GM20000 (cell line): ENCODE results near the gene SRRM1.
"Not testable (repeated sequence)": the region's sequence is repeated elsewhere in the genome, so short reads cannot be mapped to it uniquely, and the experiment has no call there.

ENCODE experiments used
- DNase-seq: peaks from one replicate; pipeline ENCODE4 v3.0.0; 2012; ENCODE audit warnings: low spot score
- TF ChIP-seq, protein P1 (sequence below): IDR thresholded peaks from 2 replicates; pipeline ENCODE4 v1.5.1; 2012; ENCODE audit warnings: mild to moderate bottlenecking, control low read depth; ENCODE audit errors: extremely low read depth, missing control alignments

The SRRM1 gene

DNA sequence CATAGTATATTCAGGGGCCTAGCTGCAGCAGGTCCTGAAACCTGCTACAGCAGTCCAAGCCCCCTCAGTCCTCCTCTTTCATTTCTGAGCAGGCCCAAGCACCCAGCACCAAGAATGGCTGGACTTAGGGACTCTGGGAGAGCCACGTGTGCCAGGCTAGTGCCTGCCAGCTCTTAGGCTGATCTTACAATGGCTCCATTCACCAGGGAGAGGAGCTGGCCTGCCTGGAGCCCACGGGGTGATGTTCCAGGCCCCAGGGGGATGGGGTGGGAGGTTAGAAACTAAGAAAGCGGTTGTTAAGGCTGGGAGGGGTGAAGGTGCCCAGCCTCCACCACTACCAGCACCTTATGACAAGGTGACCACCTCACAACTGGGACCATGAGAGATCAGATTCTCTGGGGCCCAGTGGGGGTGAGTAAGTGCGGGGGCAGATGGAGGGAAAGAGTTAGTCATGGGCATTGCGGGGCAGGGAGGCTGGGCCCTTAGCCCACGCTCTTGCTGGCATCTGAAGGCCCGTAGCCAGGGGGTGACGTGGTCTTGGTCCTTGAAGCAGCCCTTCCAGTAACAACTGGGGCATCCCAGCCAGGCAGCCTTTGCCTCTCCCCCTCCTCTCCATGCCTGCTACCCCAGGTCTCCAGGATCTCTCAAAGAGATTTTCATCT, 71.9 kb downstream of the SRRM1 start:
- no peak for DNase-seq

DNA sequence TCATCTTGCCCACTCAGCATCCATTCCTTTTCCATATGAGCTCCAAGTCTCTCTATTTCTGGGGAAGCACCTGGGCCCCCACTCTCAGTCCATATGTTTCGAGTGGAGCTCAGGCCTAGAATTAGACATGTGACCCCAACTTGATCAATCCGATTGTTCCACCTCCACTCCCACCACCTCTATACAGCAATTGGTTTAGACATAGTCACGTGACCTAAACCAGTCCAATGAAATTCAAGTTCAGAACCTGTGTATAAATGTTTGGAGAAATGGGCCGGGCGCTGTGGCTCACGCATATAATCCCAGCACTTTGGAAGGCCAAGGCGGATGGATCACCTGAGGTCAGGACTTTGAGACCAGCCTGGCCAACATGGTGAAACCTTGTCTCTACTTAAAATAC, 72.6 kb downstream of the SRRM1 start:
- no peak for DNase-seq
- TF ChIP-seq, protein P1, sequence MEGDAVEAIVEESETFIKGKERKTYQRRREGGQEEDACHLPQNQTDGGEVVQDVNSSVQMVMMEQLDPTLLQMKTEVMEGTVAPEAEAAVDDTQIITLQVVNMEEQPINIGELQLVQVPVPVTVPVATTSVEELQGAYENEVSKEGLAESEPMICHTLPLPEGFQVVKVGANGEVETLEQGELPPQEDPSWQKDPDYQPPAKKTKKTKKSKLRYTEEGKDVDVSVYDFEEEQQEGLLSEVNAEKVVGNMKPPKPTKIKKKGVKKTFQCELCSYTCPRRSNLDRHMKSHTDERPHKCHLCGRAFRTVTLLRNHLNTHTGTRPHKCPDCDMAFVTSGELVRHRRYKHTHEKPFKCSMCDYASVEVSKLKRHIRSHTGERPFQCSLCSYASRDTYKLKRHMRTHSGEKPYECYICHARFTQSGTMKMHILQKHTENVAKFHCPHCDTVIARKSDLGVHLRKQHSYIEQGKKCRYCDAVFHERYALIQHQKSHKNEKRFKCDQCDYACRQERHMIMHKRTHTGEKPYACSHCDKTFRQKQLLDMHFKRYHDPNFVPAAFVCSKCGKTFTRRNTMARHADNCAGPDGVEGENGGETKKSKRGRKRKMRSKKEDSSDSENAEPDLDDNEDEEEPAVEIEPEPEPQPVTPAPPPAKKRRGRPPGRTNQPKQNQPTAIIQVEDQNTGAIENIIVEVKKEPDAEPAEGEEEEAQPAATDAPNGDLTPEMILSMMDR, result no peak

More for the DNA sequence above, 71.9 kb downstream of the SRRM1 start:
- TF ChIP-seq, protein P1, result no peak

DNA sequence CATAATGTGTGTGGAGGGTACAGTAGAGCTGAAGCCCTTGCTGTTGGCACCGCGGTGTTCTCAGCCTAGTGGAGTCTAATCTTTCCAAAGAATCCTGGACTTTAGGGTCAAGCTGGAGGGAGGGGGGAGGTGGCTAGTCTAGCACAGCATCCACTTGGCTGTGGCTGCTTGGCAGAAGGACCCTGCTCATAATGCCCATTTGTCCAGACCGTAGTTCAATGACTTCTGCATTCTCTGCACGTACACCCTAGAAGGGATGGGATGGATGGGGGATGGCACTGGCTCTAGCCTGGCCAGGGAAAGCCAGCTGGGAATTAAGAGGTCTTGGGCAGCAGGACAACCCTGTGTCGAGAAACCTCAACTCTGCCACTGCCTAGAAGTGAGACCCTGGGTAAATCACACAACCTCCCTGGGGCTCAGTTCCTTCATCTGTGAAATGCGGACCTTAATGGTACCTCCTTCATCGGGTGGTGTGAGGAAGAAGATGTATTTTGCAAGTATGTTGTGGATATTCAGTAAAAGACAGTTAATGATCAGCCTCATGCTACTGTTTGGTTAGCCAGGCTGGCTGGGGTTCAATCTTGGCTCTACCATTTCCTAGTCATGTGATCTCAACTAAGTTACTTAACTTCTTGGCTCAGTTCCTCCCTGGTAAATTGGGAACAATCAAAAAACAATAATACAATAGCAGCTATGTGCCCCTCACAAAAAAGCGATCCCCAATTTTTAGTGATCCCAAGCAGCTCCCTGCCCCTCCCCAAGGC, 75.0 kb downstream of the SRRM1 start:
- DNase-seq, result no peak
- TF ChIP-seq, protein P1, result no peak

DNA sequence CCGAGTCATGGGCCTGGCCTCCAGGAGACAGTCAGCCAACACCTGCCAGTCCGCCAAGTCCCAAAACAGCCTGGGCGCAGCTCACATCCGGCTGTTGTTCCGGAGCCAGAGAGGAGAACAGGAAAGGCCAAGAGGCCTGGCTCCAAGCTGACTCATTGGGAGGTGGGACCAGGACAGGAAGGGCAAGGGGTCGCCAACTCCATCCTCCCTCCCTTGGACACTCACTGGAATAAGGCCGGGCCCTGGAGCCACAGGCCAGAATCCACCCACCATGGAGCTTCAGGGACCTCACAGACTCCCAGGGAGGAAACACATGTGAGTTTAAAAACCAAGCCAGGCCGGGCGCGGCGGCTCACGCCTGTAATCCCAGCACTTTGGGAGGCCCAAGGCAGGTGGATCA, 77.0 kb downstream of the SRRM1 start:
- TF ChIP-seq, protein P1, result no peak
- no peak for DNase-seq

DNA sequence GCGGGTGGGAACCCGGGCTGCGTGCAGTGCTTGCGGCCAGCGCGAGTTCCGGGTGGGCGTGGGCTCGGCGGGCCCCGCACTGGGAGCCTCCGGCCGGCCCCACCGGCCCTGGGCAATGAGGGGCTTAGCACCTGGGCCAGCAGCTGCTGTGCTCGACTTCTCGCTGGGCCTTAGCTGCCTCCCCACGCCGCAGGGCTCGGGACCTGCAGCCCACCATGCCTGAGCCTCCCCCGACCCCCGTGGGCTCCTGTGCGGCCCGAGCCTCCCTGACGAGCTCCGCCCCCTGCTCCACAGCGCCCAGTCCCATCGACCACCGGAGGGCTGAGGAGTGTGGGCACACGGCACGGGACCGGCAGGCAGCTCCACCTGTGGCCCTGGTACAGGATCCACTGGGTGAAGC, 78.4 kb downstream of the SRRM1 start:
- TF ChIP-seq, protein P1, result no peak
- no peak for DNase-seq

DNA sequence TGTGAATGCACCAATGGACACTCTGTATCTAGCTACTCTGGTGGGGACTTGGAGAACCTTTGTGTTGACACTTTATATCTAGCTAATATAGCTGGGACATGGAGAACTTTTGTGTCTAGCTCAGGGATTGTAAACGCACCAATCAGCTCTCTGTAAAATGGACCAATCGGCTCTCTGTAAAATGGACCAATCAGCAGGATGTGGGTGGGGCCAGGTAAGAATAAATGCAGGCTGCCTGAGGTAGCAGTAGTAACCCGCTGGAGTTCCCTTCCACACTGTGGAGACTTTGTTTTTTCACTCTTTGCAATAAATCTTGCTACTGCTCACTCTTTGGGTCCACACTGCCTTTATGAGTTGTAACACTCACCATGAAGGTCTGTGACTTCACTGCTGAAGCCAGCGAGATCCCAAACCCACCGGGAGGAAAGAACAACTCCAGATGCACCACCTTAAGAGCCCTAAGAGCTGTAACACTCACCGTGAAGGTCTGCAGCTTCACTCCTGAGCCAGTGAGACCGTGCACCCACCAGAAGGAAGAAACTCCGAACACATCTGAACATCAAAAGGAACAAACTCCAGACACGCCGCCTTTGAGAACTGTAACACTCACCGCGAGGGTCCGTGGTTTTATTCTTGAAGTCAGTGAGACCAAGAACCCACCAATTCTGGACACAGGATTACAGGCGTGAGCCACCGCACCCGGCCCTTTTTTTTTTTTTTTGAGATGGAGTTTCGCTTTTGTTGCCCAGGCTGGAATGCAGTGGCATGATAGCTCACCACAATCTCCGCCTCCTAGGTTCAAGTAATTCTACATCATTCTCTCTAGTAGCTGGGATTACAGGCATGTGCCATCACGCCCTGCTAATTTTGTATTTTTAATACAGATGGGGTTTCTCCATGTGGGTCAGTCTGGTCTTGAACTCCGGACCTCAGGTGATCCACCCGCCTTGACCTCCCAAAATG, 79.3 kb downstream of the SRRM1 start:
- DNase-seq, result not testable (repeated sequence)
